PC-3 (cell line): Measurements from ENCODE around the gene TWIST2. TPM values are rescaled to one million over a fixed set of nuclear protein-coding genes. Genes with fewer than 3 reads are reported as not detected.

ENCODE experiments used
- ATAC-seq: fragments of 200-7000 bp; cut with Tn5 transposase; 2 replicates; pipeline ENCODE4 v1.9.1; 2020; ENCODE audit warnings: mild to moderate bottlenecking, moderate library complexity
- BruUV-seq: library from RNA; stranded (reverse); fragments of 400-500 nt; replicated peaks from 2 replicates; lab custom pipeline; 2021; lab: Mats Ljungman, UMichigan
- CTCF ChIA-PET: fragments of 300-600 bp; sonication (Branson Sonifier 250); formaldehyde crosslinking; loops from one replicate; lab custom pipeline; 2022; ENCODE audit warnings: antibody characterized with exemption; lab: Charles Lee
- POLR2A ChIA-PET: fragments of 300-600 bp; sonication (Branson Sonifier 250); formaldehyde crosslinking; loops from one replicate; lab custom pipeline; 2022; ENCODE audit warnings: antibody characterized with exemption; ENCODE audit not compliant: unreplicated experiment; lab: Charles Lee
- DNase-seq: peaks from one replicate; pipeline ENCODE4 v3.0.0-alpha.2; 2015
- H2AFZ ChIP-seq: fragments of 300-600 bp; sonication (generic); 2 replicates; pipeline ENCODE4 v1.6.0; 2016; ENCODE audit warnings: antibody characterized with exemption, low read length
- H3F3A ChIP-seq: fragments of 300-600 bp; sonication (generic); one replicate; pipeline ENCODE4 v1.6.0; 2017; ENCODE audit warnings: antibody characterized with exemption, low read length, control low read depth, mild to moderate bottlenecking; ENCODE audit not compliant: unreplicated experiment
- H3K27ac ChIP-seq: fragments of 300-600 bp; sonication (generic); 2 replicates; pipeline ENCODE4 v1.5.1; 2016; ENCODE audit warnings: mild to moderate bottlenecking, low read length
- H3K27me3 ChIP-seq: fragments of 300-600 bp; sonication (generic); 2 replicates; pipeline ENCODE4 v1.6.1; 2016; ENCODE audit warnings: low read length, mixed read lengths
- H3K36me3 ChIP-seq: fragments of 300-600 bp; sonication (generic); 2 replicates; pipeline ENCODE4 v1.6.1; 2016; ENCODE audit warnings: low read depth, mixed run types, low read length, mixed read lengths
- H3K4me1 ChIP-seq: fragments of 300-600 bp; sonication (generic); 2 replicates; pipeline ENCODE4 v1.5.1; 2016; ENCODE audit warnings: low read length; ENCODE audit not compliant: insufficient read depth
- H3K4me2 ChIP-seq: fragments of 300-600 bp; sonication (generic); 2 replicates; pipeline ENCODE4 v1.6.0; 2016; ENCODE audit warnings: low read length
- H3K4me3 ChIP-seq: fragments of 300-600 bp; sonication (generic); 2 replicates; pipeline ENCODE4 v1.5.1; 2016; ENCODE audit warnings: mild to moderate bottlenecking, low read length, mixed read lengths
- H3K79me2 ChIP-seq: fragments of 300-600 bp; sonication (generic); 2 replicates; pipeline ENCODE4 v1.6.1; 2017; ENCODE audit warnings: low read length, mixed read lengths
- H3K9ac ChIP-seq: fragments of 300-600 bp; sonication (generic); 2 replicates; pipeline ENCODE4 v1.6.0; 2016; ENCODE audit warnings: mild to moderate bottlenecking, low read length
- H3K9me2 ChIP-seq: fragments of 300-600 bp; sonication (generic); replicated peaks from 2 replicates; pipeline ENCODE4 v1.6.1; 2016; ENCODE audit warnings: mixed run types, low read length, mixed read lengths
- H3K9me3 ChIP-seq: fragments of 300-600 bp; sonication (generic); 2 replicates; pipeline ENCODE4 v1.6.1; 2016; ENCODE audit warnings: low read length, mixed read lengths
- H4K20me1 ChIP-seq: fragments of 300-600 bp; sonication (generic); 2 replicates; pipeline ENCODE4 v1.6.1; 2016; ENCODE audit warnings: low read length, mixed read lengths
- CTCF ChIP-seq: fragments of 300-600 bp; sonication (generic); conservative IDR thresholded peaks from 2 replicates; pipeline ENCODE4 v1.5.1; 2017; ENCODE audit warnings: antibody characterized with exemption, low read depth, mild to moderate bottlenecking, low read length
- EZH2 ChIP-seq: fragments of 300-600 bp; sonication (generic); IDR thresholded peaks from one replicate; pipeline ENCODE4 v1.6.1; 2017; ENCODE audit warnings: antibody characterized with exemption, mild to moderate bottlenecking, low read length; ENCODE audit not compliant: unreplicated experiment
- EZH2phosphoT487 ChIP-seq: fragments of 300-600 bp; sonication (generic); IDR thresholded peaks from 2 replicates; pipeline ENCODE4 v1.6.1; 2018; ENCODE audit warnings: mild to moderate bottlenecking, antibody characterized with exemption, low read length, borderline replicate concordance
- intact Hi-C: fragments of 100-400 bp; cut with micrococcal nuclease; formaldehyde crosslinking; loops from 2 replicates; pipeline ENCODE4 v1.9.0; 2023
- total RNA-seq: library from RNA; depleted of rRNA; stranded (reverse); fragments of >200 nt; gene quantifications from 2 replicates; pipeline ENCODE4 v1.2.3, GENCODE V29; 2014

The TWIST2 gene
- total RNA-seq, 1 experiment from 2014 or later: 4.4 TPM

- Histone ChIP-seq H3K9ac (no peak overlapping the region), H3K27me3 (no peaks in the 10 kb centered on the region), H3K9me2 (no peaks in the 10 kb centered on the region), H3K27ac (no peak overlapping the region), H3K4me1 (peaks cover 7% of the 10 kb centered on the region; the same call in 1 of the 2 replicates), H3K4me3 (no peak overlapping the region), H4K20me1 (no peaks in the 10 kb centered on the region), H3F3A (no peaks in the 10 kb centered on the region), H3K4me2 (no peak overlapping the region), H2AFZ (no peak overlapping the region), H3K9me3 (peaks cover 12% of the 10 kb centered on the region; the same call in 1 of the 2 replicates), H3K79me2 (no peaks in the 10 kb centered on the region), H3K36me3 (0 out of 2 replicates have a peak, but pooled peaks cover 6% of the 10 kb centered on the region)
- DNase-seq (no peak), ATAC-seq (no peak)
- POLR2A ChIA-PET: no interaction called here
- TF ChIP-seq CTCF (no peak), EZH2 (no peak), EZH2phosphoT487 (no peak)
- CTCF ChIA-PET: interaction anchor here (0.7 kb wide), 1 partner anchor 126 kb away, joined by 4 read pairs; no protein-coding TSS in a partner anchor
- BruUV-seq: no TSS peak
- intact Hi-C loops: no loop called here
These were observed 82.3 kb downstream of the TWIST2 start for GRCh38 chr2:238930216-238930615.

- intact Hi-C loops: no loop called here
- CTCF ChIA-PET: no interaction called here
These were observed 88.5 kb downstream of the TWIST2 start for GRCh38 chr2:238936162-238937052.

More at GRCh38 chr2:238936162-238937052, 88.5 kb downstream of the TWIST2 start:
- Histone ChIP-seq H3K27ac (no peak overlapping the region), H3K4me2 (no peak overlapping the region), H3K79me2 (no peaks in the 10 kb centered on the region), H3K9me3 (peaks cover 12% of the 10 kb centered on the region; the same call in 1 of the 2 replicates), H3F3A (no peaks in the 10 kb centered on the region), H2AFZ (no peak overlapping the region), H3K27me3 (no peaks in the 10 kb centered on the region), H3K4me1 (no peaks in the 10 kb centered on the region), H3K36me3 (0 out of 2 replicates have a peak, but pooled peaks cover 6% of the 10 kb centered on the region), H3K9me2 (no peaks in the 10 kb centered on the region), H4K20me1 (no peaks in the 10 kb centered on the region), H3K4me3 (no peak overlapping the region), H3K9ac (no peak overlapping the region)
- POLR2A ChIA-PET: no interaction called here
- DNase-seq (no peak), ATAC-seq (no peak)
- no TSS peak for BruUV-seq
- no peak for TF ChIP-seq CTCF
- no peak for TF ChIP-seq EZH2
- TF ChIP-seq EZH2phosphoT487: no peak
